Measurements from ENCODE around the gene SPATA9. TPM values are rescaled to one million over a fixed set of nuclear protein-coding genes. Genes with fewer than 3 reads are reported as not detected.

Gene SPATA9
- total RNA-seq, 1 experiment from 2014 or later: not detected

DNA sequence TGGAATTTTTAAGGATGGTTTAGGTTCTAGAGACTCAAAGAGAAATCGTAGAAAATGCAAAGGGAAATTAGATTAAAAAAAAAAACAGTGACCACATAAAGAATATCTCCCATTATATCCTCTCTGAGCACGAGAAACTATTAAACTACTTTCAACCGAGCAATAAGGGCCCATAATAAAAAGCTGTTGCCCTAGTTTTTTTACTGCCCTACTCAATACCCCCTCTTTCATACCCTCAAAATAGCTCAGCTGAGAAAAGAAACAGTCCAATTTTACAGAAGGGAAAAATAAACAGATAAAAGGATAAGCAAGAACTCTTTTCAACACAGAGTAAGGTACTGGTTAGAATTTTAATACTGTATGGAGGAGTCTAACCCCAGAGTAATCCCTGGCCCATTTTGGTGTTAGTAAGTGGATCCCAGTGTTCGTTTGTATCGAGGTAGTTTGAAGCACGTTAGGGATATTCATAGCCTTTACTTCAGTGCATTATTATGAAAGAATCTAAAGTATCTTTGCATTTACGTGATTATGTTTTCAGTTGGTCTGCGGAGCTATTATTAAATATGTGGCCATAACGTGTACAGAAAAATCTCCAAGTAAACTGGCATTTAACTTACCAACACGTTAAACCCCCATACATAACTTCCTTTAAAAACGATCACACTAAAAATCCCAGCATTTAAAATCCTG, 47.4 kb upstream of the SPATA9 start:
- peaks cover 33% of the 10 kb centered on the region for H3K79me2 ChIP-seq (ENCODE audit: insufficient read depth, low read length)
- no peaks in the 10 kb centered on the region; a peak in 2 of 4 replicates for H3K36me3 ChIP-seq (ENCODE audit: control insufficient read depth in 1 of 2, insufficient read depth in 2 of 2, low read length in 2 of 2)
- no TSS peak for BruUV-seq (replicated peaks)
- ChIA-PET RAD21 (ENCODE audit: low non-redundant PET in 1 of 2, low total read pairs in 2 of 2, uncharacterized antibody in 2 of 2, unreplicated experiment in 2 of 2) (interaction anchor here in 1 of 2 experiments (1.1 to 1.2 kb wide), 2 partner anchors 18 to 83 kb away, joined by 3 read pairs; partner anchors contain the start of gene RFESD), CTCF (interaction anchor here (1.0 kb wide), 1 partner anchor 66 kb away, joined by 4 read pairs; no protein-coding TSS in a partner anchor), POLR2A (interaction anchor here (1.1 kb wide), 1 partner anchor 94 kb away, joined by 3 read pairs; no protein-coding TSS in a partner anchor)
- peaks cover 44 to 54% of the 10 kb centered on the region in 2 experiments for H3K4me1 ChIP-seq (ENCODE audit: control insufficient read depth in 1 of 2, insufficient read depth in 2 of 2, low read length in 2 of 2)
- H3K4me2 ChIP-seq (ENCODE audit: low read length): peak overlapping the region; percentile 93
- intact Hi-C loops (cut with micrococcal nuclease): loop anchor here (2.0 to 10.0 kb wide), 3 partner anchors 15 to 1075 kb away; partner anchors contain the start of genes ERAP1 and GLRX
- H3K27ac ChIP-seq (ENCODE audit: low read depth, low read length): peak overlapping the region; percentile 85
- peak overlapping the region; percentile 40 for H2AFZ ChIP-seq (ENCODE audit: low read depth, low read length, poor library complexity, severe bottlenecking)
- no peaks in the 10 kb centered on the region for H3K27me3 ChIP-seq (ENCODE audit: insufficient read depth, low read length)
- TF ChIP-seq CBX3 (IDR thresholded peaks at IDR 0.05; ENCODE audit: low read depth) (no peak), SRF (IDR thresholded peaks at IDR 0.05; ENCODE audit: low read depth) (no peak), ELF1 (IDR thresholded peaks at IDR 0.05; ENCODE audit: borderline replicate concordance, low read depth) (no peak), SIN3A (IDR thresholded peaks at IDR 0.05; ENCODE audit: low read depth) (no peak), POLR2A (IDR thresholded peaks at IDR 0.05; ENCODE audit: borderline replicate concordance, extremely low read depth, insufficient read depth, insufficient read length) (no peak), FOSL1 (IDR thresholded peaks at IDR 0.05; ENCODE audit: low read depth) (no peak), TCF7L2 (IDR thresholded peaks at IDR 0.05; ENCODE audit: borderline replicate concordance, extremely low read depth, insufficient read depth, insufficient read length) (no peak), ZNF274 (IDR thresholded peaks at IDR 0.05; ENCODE audit: low read depth, low read length) (no peak), ZFX (IDR thresholded peaks at IDR 0.05) (no peak), CTCF (IDR thresholded peaks at IDR 0.05 in 2 of 3, conservative IDR thresholded peaks at IDR 0.05 in 1 of 3; ENCODE audit: borderline replicate concordance in 1 of 3, insufficient read depth in 1 of 3, low read depth in 2 of 3, low read length in 2 of 3) (no peak), SP1 (IDR thresholded peaks at IDR 0.05; ENCODE audit: low read depth) (no peak), EZH2phosphoT487 (IDR thresholded peaks at IDR 0.05; ENCODE audit: borderline replicate concordance) (no peak), EZH2 (IDR thresholded peaks at IDR 0.05) (no peak), POLR2AphosphoS5 (IDR thresholded peaks at IDR 0.05; ENCODE audit: low read depth, low read length) (no peak), MAX (IDR thresholded peaks at IDR 0.05) (no peak), RAD21 (IDR thresholded peaks at IDR 0.05; ENCODE audit: low read depth) (no peak), CEBPB (IDR thresholded peaks at IDR 0.05; ENCODE audit: low read depth) (no peak), EGR1 (IDR thresholded peaks at IDR 0.05; ENCODE audit: low read depth) (no peak)
- TF ChIP-seq, protein P1, sequence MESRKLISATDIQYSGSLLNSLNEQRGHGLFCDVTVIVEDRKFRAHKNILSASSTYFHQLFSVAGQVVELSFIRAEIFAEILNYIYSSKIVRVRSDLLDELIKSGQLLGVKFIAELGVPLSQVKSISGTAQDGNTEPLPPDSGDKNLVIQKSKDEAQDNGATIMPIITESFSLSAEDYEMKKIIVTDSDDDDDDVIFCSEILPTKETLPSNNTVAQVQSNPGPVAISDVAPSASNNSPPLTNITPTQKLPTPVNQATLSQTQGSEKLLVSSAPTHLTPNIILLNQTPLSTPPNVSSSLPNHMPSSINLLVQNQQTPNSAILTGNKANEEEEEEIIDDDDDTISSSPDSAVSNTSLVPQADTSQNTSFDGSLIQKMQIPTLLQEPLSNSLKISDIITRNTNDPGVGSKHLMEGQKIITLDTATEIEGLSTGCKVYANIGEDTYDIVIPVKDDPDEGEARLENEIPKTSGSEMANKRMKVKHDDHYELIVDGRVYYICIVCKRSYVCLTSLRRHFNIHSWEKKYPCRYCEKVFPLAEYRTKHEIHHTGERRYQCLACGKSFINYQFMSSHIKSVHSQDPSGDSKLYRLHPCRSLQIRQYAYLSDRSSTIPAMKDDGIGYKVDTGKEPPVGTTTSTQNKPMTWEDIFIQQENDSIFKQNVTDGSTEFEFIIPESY (IDR thresholded peaks at IDR 0.05; ENCODE audit: extremely low read depth, insufficient replicate concordance, low read length): no peak
- TF ChIP-seq, protein P2, sequence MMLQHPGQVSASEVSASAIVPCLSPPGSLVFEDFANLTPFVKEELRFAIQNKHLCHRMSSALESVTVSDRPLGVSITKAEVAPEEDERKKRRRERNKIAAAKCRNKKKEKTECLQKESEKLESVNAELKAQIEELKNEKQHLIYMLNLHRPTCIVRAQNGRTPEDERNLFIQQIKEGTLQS (IDR thresholded peaks at IDR 0.05): no peak
- H3K9ac ChIP-seq (ENCODE audit: low read length): peak overlapping the region; percentile 73
- H3K9me3 ChIP-seq (ENCODE audit: control insufficient read depth in 1 of 2, insufficient read depth in 1 of 2, low read depth in 1 of 2, low read length in 2 of 2): no peaks in the 10 kb centered on the region
- H3K9me2 ChIP-seq (ENCODE audit: insufficient read depth): no peaks in the 10 kb centered on the region
- ATAC-seq: no peak
- peak overlapping the region; percentile 80 to 84 for H3K4me3 ChIP-seq (replicated peaks in 1 of 2; ENCODE audit: low read depth in 1 of 2, low read length in 2 of 2)
- DNase-seq (ENCODE audit: low read depth, low spot score): no peak
- H4K20me1 ChIP-seq (ENCODE audit: insufficient read depth): no peaks in the 10 kb centered on the region

Data from HCT116 (cell line).